Measurements from ENCODE around the gene SLC22A2. TPM values are rescaled to one million over a fixed set of nuclear protein-coding genes. Genes with fewer than 3 reads are reported as not detected.

Gene SLC22A2
- total and polyA plus RNA-seq, 10 of the 15 experiments (the other 5 are each of a cell fraction or from before 2014, with no cell fraction given), result 0.12 TPM; not detected in 9

GRCh38 chr6:160226118-160226591, 32.5 kb downstream of the SLC22A2 start:
- intact Hi-C loops (cut with micrococcal nuclease; ENCODE audit: unreplicated experiment), result no loop called here
- H3K9me3 ChIP-seq (replicated peaks; ENCODE audit: control insufficient read depth, insufficient read depth, low read length), result no peaks in the 10 kb centered on the region
- RAD21 ChIA-PET (ENCODE audit: unreplicated experiment), result interaction anchor here (0.6 kb wide), 1 partner anchor 44 kb away, joined by 3 read pairs; no protein-coding TSS in a partner anchor
- FAIRE-seq, result no peak
- POLR2A ChIA-PET, result no interaction called here
- 0% methylated on average over 7 of the region's 7 CpGs for WGBS (ENCODE audit: insufficient coverage, insufficient replicate concordance, low lambda C conversion rate, missing lambda C conversion rate)
- no peaks in the 10 kb centered on the region for H3K4me1 ChIP-seq (ENCODE audit: control insufficient read depth, insufficient read depth, low read length)
- H3K4me2 ChIP-seq (ENCODE audit: control insufficient read depth, insufficient read depth), result no peak overlapping the region
- SMC1A ChIA-PET (ENCODE audit: uncharacterized antibody, unreplicated experiment), result no interaction called here
- TF ChIP-seq JUNB (IDR thresholded peaks at IDR 0.05), result peak; percentile 60; the same call in 1 of the 2 replicates
- TF ChIP-seq SRF (IDR thresholded peaks at IDR 0.05; ENCODE audit: low read depth in 2 of 2, low read length in 2 of 2), result 0 out of 4 replicates have a peak, but pooled peaks of 1 of the 2 experiments have one; percentile 20
- TF ChIP-seq ZBTB33 (IDR thresholded peaks at IDR 0.05), result no peak
- TF ChIP-seq BCL3 (IDR thresholded peaks at IDR 0.05; ENCODE audit: borderline replicate concordance, insufficient read depth, low read depth, low read length, poor library complexity, severe bottlenecking), result peak; percentile 15
- no TSS peak for BruUV-seq (replicated peaks)
- CTCF ChIA-PET, result no interaction called here
- peak; percentile 68 for ATAC-seq
- in situ Hi-C loops (cut with MboI), result no loop called here
- no peaks in the 10 kb centered on the region for H3K79me2 ChIP-seq (ENCODE audit: control insufficient read depth, insufficient read depth, low read length)
- no peaks in the 10 kb centered on the region for H3K36me3 ChIP-seq (ENCODE audit: control insufficient read depth in 2 of 2, insufficient read depth in 2 of 2, low read length in 1 of 2)
- no peak overlapping the region for H3K9ac ChIP-seq (ENCODE audit: control insufficient read depth, insufficient read depth, low read length)
- no peaks in the 10 kb centered on the region for H4K20me1 ChIP-seq (ENCODE audit: control insufficient read depth, insufficient read depth)
- no peak overlapping the region for H3K27ac ChIP-seq (ENCODE audit: control insufficient read depth, insufficient read depth)
- H2AFZ ChIP-seq (ENCODE audit: control insufficient read depth, low read depth, low read length), result no peak overlapping the region
- H3K4me3 ChIP-seq, result no peak overlapping the region
- no peaks in the 10 kb centered on the region; a peak in 1 of 4 replicates for H3K27me3 ChIP-seq (replicated peaks in 1 of 2; ENCODE audit: control insufficient read depth in 2 of 2, insufficient read depth in 2 of 2, low read length in 1 of 2)
- DNase-seq (ENCODE audit: low read depth, low spot score), result no peak

Measured in GM12878 (cell line).